Right atrium auricular region (tissue), 2 donors: Measurements from ENCODE around the gene PROSER2. TPM values are rescaled to one million over a fixed set of nuclear protein-coding genes. Genes with fewer than 3 reads are reported as not detected.
"Not testable (repeated sequence)": the region's sequence is repeated elsewhere in the genome, so short reads cannot be mapped to it uniquely, and the experiment has no call there.

Source experiments
- DNase-seq: peaks from one replicate; pipeline ENCODE4 v3.0.0-alpha.2; 2019; ENCODE audit warnings: low spot score
- H3K27ac ChIP-seq, 2 donors: fragments of 200-600 bp; sonication (generic); 1 replicate in 1 of 2; 2 replicates in 1 of 2; pipeline ENCODE4 v1.5.1; 2016 to 2019
- H3K27me3 ChIP-seq, 2 donors: fragments of 200-600 bp; sonication (generic); one replicate each; pipeline versions ENCODE4 v1.5.1 to v1.6.0; 2017 to 2019
- H3K36me3 ChIP-seq: fragments of 200-600 bp; sonication (generic); one replicate; pipeline ENCODE4 v1.5.1; 2016
- H3K4me1 ChIP-seq, 2 donors: fragments of 200-600 bp; sonication (generic); one replicate each; pipeline versions ENCODE4 v1.5.1 to v1.6.0; 2017 to 2019
- H3K4me3 ChIP-seq, 2 donors: fragments of 200-600 bp; sonication (generic); 1 replicate in 1 of 2; 2 replicates in 1 of 2; pipeline ENCODE4 v1.5.1; 2017 to 2019; ENCODE audit warnings: mild to moderate bottlenecking in 1 of 2, moderate library complexity in 1 of 2
- H3K9me3 ChIP-seq, 2 donors: fragments of 200-600 bp; sonication (generic); one replicate each; pipeline ENCODE4 v1.5.1; 2019
- CTCF ChIP-seq, 2 donors: fragments of 200-600 bp; sonication (generic); IDR thresholded peaks; one replicate each; pipeline ENCODE4 v1.5.1; 2019; ENCODE audit warnings: antibody characterized with exemption in 2 of 2
- total RNA-seq, 2 donors: library from RNA; depleted of rRNA; stranded (reverse); fragments of >200 nt; gene quantifications; one replicate each; pipeline ENCODE4 v1.1.0, GENCODE V29; 2016

Gene PROSER2
- total RNA-seq, 2 donors from 2014 or later: 1.3 to 3.1 TPM

GRCh38 chr10:11885437-11886137, 62.4 kb downstream of the PROSER2 start:
- no peak for TF ChIP-seq CTCF (IDR thresholded peaks at IDR 0.05)
- DNase-seq: no peak
- Histone ChIP-seq H3K4me1 (peaks cover 0 to 8% of the 10 kb centered on the region in 2 donors), H3K36me3 (no peaks in the 10 kb centered on the region), H3K27ac (no peak overlapping the region), H3K27me3 (no peaks in the 10 kb centered on the region), H3K4me3 (no peak overlapping the region), H3K9me3 (no peaks in the 10 kb centered on the region)

- no peak for DNase-seq
Measured at GRCh38 chr10:11886138-11886474, 63.0 kb downstream of the PROSER2 start.

GRCh38 chr10:11886851-11887250, 63.7 kb downstream of the PROSER2 start:
- Histone ChIP-seq H3K36me3 (no peaks in the 10 kb centered on the region), H3K27me3 (no peaks in the 10 kb centered on the region), H3K4me3 (no peak overlapping the region), H3K4me1 (peaks cover 0 to 8% of the 10 kb centered on the region in 2 donors), H3K9me3 (no peaks in the 10 kb centered on the region), H3K27ac (no peak overlapping the region)
- TF ChIP-seq CTCF (IDR thresholded peaks at IDR 0.05): no peak
- DNase-seq: no peak

More at GRCh38 chr10:11886138-11886474, 63.0 kb downstream of the PROSER2 start:
- H3K9me3 ChIP-seq: no peaks in the 10 kb centered on the region
- no peak overlapping the region for H3K27ac ChIP-seq
- H3K27me3 ChIP-seq: no peaks in the 10 kb centered on the region
- H3K36me3 ChIP-seq: no peaks in the 10 kb centered on the region
- H3K4me1 ChIP-seq: peaks cover 0 to 8% of the 10 kb centered on the region in 2 donors
- H3K4me3 ChIP-seq: no peak overlapping the region
- TF ChIP-seq CTCF (IDR thresholded peaks at IDR 0.05): no peak

GRCh38 chr10:11887381-11888227, 64.4 kb downstream of the PROSER2 start:
- Histone ChIP-seq H3K27ac (no peak overlapping the region), H3K27me3 (no peaks in the 10 kb centered on the region), H3K4me3 (no peak overlapping the region), H3K36me3 (no peaks in the 10 kb centered on the region), H3K9me3 (no peaks in the 10 kb centered on the region), H3K4me1 (peaks cover 0 to 8% of the 10 kb centered on the region in 2 donors)
- TF ChIP-seq CTCF (IDR thresholded peaks at IDR 0.05): no peak
- no peak for DNase-seq

GRCh38 chr10:11889263-11889662, 66.1 kb downstream of the PROSER2 start:
- H3K9me3 ChIP-seq, H3K4me3 ChIP-seq, H3K27me3 ChIP-seq, H3K27ac ChIP-seq, H3K36me3 ChIP-seq, H3K4me1 ChIP-seq, DNase-seq: not testable (repeated sequence)

GRCh38 chr10:11891776-11892486, 68.8 kb downstream of the PROSER2 start:
- no peaks in the 10 kb centered on the region for H3K9me3 ChIP-seq
- no peak overlapping the region for H3K27ac ChIP-seq
- H3K27me3 ChIP-seq: no peaks in the 10 kb centered on the region
- DNase-seq: no peak
- TF ChIP-seq CTCF (IDR thresholded peaks at IDR 0.05): no peak
- H3K4me1 ChIP-seq: no peaks in the 10 kb centered on the region
- H3K4me3 ChIP-seq: no peak overlapping the region
- H3K36me3 ChIP-seq: no peaks in the 10 kb centered on the region
